Measurements from ENCODE around the gene MEGF10. TPM values are rescaled to one million over a fixed set of nuclear protein-coding genes. Genes with fewer than 3 reads are reported as not detected.

MEGF10 gene
- total RNA-seq, 1 experiment from 2014 or later, result not detected

DNA sequence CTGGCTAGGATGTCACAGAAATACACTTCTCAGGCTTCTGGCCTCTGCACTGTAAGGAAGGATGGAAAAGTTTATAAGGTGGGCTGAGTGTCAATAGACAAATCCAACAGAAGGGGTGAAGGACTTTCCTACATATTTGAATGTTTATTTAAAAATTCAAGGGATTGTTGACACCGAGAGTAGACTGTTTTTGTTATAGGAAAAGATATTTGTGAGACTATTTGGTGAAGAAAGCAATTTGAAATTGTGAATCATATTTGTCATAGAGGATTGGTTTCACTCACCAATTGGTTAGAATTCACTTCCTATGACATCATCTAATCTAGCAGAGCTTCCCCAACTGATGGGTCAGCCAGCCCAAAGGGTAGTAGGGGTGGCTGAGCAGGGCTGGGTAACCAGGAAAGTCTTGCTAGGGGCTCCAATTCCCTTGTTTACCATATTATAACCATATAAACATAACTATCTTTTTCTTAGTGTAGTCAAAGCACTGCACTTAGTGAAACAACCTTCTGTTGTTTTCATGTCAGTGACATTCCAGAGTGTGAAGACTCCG is 14.9 kb upstream of the MEGF10 start:
- CTCF ChIA-PET, result no interaction called here
- intact Hi-C loops (cut with micrococcal nuclease; ENCODE audit: unreplicated experiment), result no loop called here
- H2AFZ ChIP-seq, result no peak overlapping the region
- TF ChIP-seq, protein P1, sequence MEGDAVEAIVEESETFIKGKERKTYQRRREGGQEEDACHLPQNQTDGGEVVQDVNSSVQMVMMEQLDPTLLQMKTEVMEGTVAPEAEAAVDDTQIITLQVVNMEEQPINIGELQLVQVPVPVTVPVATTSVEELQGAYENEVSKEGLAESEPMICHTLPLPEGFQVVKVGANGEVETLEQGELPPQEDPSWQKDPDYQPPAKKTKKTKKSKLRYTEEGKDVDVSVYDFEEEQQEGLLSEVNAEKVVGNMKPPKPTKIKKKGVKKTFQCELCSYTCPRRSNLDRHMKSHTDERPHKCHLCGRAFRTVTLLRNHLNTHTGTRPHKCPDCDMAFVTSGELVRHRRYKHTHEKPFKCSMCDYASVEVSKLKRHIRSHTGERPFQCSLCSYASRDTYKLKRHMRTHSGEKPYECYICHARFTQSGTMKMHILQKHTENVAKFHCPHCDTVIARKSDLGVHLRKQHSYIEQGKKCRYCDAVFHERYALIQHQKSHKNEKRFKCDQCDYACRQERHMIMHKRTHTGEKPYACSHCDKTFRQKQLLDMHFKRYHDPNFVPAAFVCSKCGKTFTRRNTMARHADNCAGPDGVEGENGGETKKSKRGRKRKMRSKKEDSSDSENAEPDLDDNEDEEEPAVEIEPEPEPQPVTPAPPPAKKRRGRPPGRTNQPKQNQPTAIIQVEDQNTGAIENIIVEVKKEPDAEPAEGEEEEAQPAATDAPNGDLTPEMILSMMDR (conservative IDR thresholded peaks at IDR 0.05), result no peak
- TF ChIP-seq EZH2 (IDR thresholded peaks at IDR 0.05; ENCODE audit: low read depth), result no peak
- H3F3A ChIP-seq (ENCODE audit: insufficient read depth, low read depth), result no peaks in the 10 kb centered on the region
- no peaks in the 10 kb centered on the region for H3K36me3 ChIP-seq (ENCODE audit: low read depth)
- no peaks in the 10 kb centered on the region for H3K9me3 ChIP-seq (ENCODE audit: insufficient read depth, low read depth)
- H3K79me2 ChIP-seq (ENCODE audit: low read depth), result no peaks in the 10 kb centered on the region
- POLR2A ChIA-PET (ENCODE audit: unreplicated experiment), result no interaction called here
- no peaks in the 10 kb centered on the region for H3K4me1 ChIP-seq (replicated peaks; ENCODE audit: insufficient read depth)
- no peaks in the 10 kb centered on the region for H4K20me1 ChIP-seq (ENCODE audit: insufficient read depth)
- H3K4me3 ChIP-seq, result no peak overlapping the region
- H3K27me3 ChIP-seq (ENCODE audit: insufficient read depth, low read depth), result no peaks in the 10 kb centered on the region
- H3K27ac ChIP-seq, result no peak overlapping the region
- H3K4me2 ChIP-seq, result no peak overlapping the region
- no peaks in the 10 kb centered on the region; the same call in 1 of the 2 replicates for H3K9me2 ChIP-seq (ENCODE audit: insufficient read depth)
- no TSS peak for BruUV-seq (replicated peaks)
- DNase-seq, result no peak

DNA sequence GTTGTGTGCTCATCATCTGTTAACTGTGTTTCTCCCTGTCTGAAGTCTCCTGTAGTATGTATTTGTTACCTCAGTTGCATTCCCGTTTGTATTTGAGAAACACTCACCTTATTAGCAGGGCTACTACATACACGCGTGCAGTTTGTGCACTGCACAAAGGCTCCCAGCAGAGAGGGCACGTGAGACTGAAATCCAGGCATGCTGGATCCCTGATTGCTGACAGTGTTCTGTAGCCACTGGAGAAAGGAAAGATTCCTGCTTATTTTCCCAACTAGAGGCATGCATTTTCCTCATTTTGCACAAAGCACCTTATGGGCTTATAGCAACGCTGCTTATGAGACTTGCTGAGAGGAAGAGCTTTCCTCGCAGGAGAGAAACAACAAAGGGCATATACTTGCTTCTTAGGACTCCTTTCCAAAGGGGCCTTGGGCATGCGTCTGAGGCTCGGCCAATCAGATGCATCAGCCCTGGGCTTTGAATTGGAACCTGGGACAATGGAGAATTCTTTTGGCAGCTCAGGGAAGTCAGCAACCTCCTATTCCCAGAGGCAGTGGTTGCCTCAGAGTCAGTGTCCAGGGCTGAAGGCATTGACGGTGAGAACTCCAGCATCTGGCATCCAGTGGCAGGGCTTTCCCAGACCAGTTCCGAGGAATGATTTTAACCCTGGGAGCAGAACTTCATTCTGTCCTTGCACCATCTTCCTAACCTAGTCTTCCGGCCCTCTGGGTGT is 9.9 kb upstream of the MEGF10 start:
- ChIA-PET POLR2A (ENCODE audit: unreplicated experiment) (no interaction called here), CTCF (no interaction called here)
- DNase-seq, result no peak
- no peaks in the 10 kb centered on the region for H3K4me1 ChIP-seq (replicated peaks; ENCODE audit: insufficient read depth)
- H3K9me3 ChIP-seq (ENCODE audit: insufficient read depth, low read depth), result no peaks in the 10 kb centered on the region
- no peaks in the 10 kb centered on the region for H4K20me1 ChIP-seq (ENCODE audit: insufficient read depth)
- H2AFZ ChIP-seq, result no peak overlapping the region
- H3K4me3 ChIP-seq, result no peak overlapping the region
- intact Hi-C loops (cut with micrococcal nuclease; ENCODE audit: unreplicated experiment), result no loop called here
- no peaks in the 10 kb centered on the region for H3F3A ChIP-seq (ENCODE audit: insufficient read depth, low read depth)
- H3K27me3 ChIP-seq (ENCODE audit: insufficient read depth, low read depth), result no peaks in the 10 kb centered on the region
- no peak overlapping the region for H3K27ac ChIP-seq
- no peaks in the 10 kb centered on the region for H3K36me3 ChIP-seq (ENCODE audit: low read depth)
- TF ChIP-seq, protein P1 (conservative IDR thresholded peaks at IDR 0.05), result no peak
- no peak for TF ChIP-seq EZH2 (IDR thresholded peaks at IDR 0.05; ENCODE audit: low read depth)
- BruUV-seq (replicated peaks), result no TSS peak
- H3K4me2 ChIP-seq, result no peak overlapping the region
- no peaks in the 10 kb centered on the region for H3K79me2 ChIP-seq (ENCODE audit: low read depth)
- no peaks in the 10 kb centered on the region; the same call in 1 of the 2 replicates for H3K9me2 ChIP-seq (ENCODE audit: insufficient read depth)

DNA sequence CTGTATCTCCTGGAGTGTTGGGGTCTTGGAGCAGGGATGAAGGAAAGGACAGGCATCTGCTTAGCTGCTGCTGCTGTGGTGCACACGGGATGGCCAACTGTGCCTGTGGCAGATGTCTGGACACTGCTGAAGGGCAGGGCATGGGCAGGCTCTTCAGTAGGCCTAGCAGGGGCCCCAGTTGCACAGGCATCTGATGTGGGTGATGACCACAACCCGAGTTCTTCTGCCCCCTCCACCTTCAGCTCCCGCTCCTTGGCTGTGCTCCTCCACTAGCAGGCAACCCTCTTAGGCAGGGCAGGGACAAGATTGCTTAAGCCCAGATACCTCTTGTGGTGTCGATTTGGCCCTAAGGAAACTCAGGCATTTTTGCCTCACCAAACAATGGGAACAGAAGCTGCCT is 9.0 kb upstream of the MEGF10 start:
- no peak overlapping the region for H2AFZ ChIP-seq
- BruUV-seq (replicated peaks), result no TSS peak
- no peaks in the 10 kb centered on the region for H3K9me3 ChIP-seq (ENCODE audit: insufficient read depth, low read depth)
- no peaks in the 10 kb centered on the region for H3K79me2 ChIP-seq (ENCODE audit: low read depth)
- POLR2A ChIA-PET (ENCODE audit: unreplicated experiment), result no interaction called here
- H3K27ac ChIP-seq, result no peak overlapping the region
- H4K20me1 ChIP-seq (ENCODE audit: insufficient read depth), result no peaks in the 10 kb centered on the region
- TF ChIP-seq, protein P1 (conservative IDR thresholded peaks at IDR 0.05), result no peak
- no peak for TF ChIP-seq EZH2 (IDR thresholded peaks at IDR 0.05; ENCODE audit: low read depth)
- no peaks in the 10 kb centered on the region for H3F3A ChIP-seq (ENCODE audit: insufficient read depth, low read depth)
- no peaks in the 10 kb centered on the region for H3K36me3 ChIP-seq (ENCODE audit: low read depth)
- H3K4me3 ChIP-seq, result no peak overlapping the region
- no peaks in the 10 kb centered on the region for H3K9me2 ChIP-seq (ENCODE audit: insufficient read depth)
- no peak for DNase-seq
- no peak overlapping the region for H3K4me2 ChIP-seq
- no peaks in the 10 kb centered on the region for H3K4me1 ChIP-seq (replicated peaks; ENCODE audit: insufficient read depth)
- CTCF ChIA-PET, result no interaction called here
- intact Hi-C loops (cut with micrococcal nuclease; ENCODE audit: unreplicated experiment), result no loop called here
- no peaks in the 10 kb centered on the region for H3K27me3 ChIP-seq (ENCODE audit: insufficient read depth, low read depth)

Measured in PC-9 (cell line).